GM21447 (cell line): ENCODE results near the gene TMEM52B.
A peak's percentile ranks its signal among the peaks of the same experiment; 100 is the strongest.
"Not testable (repeated sequence)": the region's sequence is repeated elsewhere in the genome, so short reads cannot be mapped to it uniquely, and the experiment has no call there.

Experiments used
- ATAC-seq: cut with Tn5 transposase; IDR thresholded peaks from one replicate; pipeline ENCODE4 v1.9.1; 2021; ENCODE audit not compliant: unreplicated experiment

TMEM52B gene

DNA sequence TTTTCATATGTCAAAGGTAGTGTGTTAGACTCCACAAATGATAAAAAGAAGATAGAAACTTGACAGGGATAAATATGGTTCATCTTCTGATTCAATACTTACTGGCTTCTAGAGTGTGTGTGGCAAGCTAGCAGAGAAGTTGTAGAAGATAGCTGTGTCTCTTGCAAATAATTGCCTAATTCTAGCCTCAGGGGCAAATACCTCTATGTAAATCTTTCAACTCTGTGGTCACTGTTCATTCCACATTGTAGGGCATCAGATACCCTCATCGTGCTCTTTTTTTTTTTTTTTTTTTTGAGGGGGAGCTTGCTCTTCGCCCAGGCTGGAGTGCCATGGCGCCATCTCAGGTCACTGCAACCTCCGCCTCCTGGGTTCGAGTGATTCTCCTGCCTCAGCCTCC, 8.6 kb upstream of the TMEM52B start:
- ATAC-seq = no peak

DNA sequence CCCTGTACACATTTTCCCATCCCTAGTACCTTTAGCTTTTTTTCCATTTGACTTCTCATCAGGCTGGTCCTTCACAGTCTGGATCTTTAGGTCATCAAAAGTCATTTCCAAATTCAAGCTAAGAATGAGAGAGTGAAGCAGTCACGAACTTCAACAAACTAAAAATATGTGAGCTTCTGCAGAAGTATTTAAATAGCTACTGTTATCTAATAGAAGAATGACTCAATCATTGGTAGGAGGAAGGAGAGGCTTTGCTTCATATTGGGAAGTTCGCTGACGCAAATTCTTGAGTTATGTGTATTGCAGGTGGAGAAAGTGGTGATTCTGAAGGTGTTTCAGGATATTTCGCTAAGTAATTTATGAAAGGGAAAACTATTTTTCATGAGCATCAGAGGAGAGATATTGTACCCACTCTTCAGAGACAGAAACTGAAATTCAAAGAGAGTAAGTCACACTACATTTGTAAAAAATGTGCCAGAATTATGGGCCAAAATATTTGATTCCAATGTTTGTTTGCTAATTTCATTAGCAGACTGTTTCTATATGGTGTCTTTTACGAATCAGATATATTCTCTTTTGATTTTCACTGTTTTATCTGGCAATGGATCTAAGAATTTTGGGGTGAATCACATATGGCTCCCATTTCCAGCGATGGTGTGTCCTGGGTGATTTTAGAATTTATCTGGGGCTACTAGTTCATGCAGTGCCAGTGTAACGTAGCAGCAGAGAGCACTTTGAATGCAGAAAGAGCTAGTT, 6.7 kb upstream of the TMEM52B start, which contains the start of gene OLR1:
Gene OLR1 (minus strand): TSS at position 160 of the 756 bp plus-strand sequence. CDS start 55 bp downstream, at position 105.
- ATAC-seq = no peak

- no peak for ATAC-seq
These were observed 3.7 kb upstream of the TMEM52B start for GRCh38 chr12:10174986-10175614.

DNA sequence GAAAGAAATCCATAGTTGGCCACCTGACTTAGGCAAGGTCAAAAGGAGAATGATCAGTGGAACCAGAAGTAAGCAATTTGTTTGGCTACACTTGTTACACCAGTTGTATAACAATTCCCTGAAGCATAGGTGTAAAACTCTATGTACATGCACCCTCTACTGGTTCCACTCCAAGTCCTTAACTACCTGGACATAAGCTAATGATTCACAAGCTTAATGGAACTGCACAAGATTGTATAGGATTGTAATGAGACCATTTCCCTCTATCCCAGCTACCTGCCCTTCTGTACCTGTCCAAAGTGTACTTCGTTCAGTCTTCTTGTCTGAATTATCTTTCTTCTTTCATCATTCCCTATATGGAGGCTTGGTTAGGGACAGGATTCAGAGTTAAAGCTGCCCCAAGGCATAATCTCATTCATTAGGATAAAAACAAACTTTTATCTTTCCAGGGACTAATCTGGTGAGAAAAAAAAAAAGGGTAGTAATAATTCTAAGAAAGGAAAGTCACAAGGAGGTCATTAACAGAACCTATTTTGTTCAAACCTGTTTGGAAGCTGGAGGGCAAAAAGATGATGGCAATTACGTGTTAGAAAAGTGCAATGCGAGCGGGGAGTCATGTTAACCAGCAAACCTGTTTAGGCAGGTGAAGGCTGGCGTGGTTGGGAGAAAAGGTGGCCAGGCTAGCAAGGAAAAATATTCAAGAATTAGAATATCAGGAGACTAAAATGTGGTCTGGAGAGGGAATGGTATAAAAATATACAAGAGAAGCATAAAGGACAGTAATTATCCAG, 2.8 kb upstream of the TMEM52B start:
- no peak for ATAC-seq

DNA sequence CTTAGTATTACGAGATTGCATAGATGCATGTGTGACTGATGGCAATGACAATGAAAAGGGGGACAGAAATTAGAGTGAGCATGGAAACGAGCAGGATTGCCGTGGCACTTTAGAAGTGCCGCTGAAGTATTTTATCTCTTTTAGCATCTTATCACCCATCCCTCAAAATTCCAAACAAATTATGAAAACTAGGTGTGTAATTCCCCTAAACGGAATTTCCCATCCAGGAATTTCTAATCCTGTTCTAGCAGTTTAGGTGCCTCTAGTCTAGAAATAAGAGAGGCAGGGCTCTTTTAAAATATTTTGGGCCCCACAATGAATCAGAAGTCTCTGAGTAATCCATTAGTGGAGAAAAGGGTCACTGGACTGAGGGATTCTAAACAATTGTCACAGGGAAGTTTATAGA, 947 bp downstream of the TMEM52B start:
- ATAC-seq = no peak

DNA sequence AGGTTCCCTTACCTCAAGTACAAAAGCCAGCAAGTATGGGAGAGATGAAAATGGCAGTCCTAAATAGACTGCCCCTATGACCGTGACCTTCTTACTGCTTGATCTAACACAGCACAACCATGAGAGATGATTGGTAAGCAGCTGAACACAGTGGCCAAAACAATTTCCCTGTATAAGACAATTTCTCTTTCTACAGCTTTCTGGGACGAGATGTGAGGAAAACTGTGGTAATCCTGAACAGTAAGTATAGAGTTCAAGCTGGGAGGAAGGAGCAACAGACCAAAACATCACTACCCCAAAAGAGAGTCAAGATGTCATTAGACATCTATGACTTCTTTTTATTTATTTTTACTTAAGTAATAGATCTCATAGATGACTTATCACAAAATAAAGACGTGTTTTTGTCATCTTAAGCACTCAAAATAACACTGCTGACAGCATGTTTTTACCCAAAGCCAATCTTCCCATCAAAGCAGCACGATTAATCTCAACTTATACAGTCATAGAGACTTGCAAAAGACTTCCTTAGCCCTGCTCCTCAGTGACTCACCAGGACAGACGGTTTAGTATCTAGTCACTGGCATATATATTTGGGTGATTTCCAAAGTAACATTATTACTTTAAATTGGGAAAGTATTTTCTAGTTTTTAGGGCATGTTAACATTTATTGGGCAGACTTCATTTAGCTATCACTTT, 3.7 kb downstream of the TMEM52B start:
- ATAC-seq = no peak

DNA sequence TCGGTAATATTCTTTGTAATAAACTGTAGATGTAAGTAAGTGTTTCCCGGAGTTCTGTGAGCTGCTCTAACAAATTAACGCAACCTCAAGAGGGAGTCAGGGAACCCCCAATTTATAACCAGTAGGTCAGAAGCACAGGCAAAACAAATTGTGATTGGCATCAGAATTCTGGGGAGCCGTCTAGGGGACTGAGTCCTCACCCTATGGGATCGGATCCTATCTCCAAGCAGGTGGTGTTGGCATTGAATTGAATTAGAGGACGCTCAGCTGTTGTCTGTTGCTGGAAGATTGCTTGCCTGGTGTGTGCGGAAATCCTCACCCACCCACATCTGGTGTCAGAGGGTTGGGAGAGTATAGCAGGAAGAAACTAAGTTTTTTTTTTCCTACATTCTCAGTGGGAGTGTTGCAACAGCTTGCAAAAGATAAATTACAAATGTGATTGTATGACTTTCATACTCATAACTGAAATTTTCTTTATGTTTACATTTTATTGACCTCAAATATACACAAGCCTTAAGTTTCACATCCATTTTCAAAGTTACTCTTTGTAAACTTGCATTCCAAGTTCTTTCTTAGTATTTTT, 5.5 kb downstream of the TMEM52B start:
- ATAC-seq = no peak

DNA sequence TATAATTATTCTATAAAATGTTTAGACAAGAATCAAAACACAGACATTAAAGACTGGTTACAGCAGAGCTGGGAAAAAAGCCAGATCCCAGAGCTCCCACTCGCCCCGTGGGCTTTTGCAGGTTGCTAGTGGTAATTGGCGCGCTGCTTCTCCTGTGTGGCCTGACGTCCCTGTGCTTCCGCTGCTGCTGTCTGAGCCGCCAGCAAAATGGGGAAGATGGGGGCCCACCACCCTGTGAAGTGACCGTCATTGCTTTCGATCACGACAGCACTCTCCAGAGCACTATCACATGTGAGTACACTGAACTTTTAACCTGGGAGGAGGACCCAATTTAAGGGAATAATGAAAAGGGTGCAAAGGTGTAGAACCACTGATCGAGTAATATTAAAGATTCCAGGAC, 7.5 kb downstream of the TMEM52B start:
- no peak for ATAC-seq

- ATAC-seq = not testable (repeated sequence)
These were observed 8.1 kb downstream of the TMEM52B start for GRCh38 chr12:10186958-10187357.

DNA sequence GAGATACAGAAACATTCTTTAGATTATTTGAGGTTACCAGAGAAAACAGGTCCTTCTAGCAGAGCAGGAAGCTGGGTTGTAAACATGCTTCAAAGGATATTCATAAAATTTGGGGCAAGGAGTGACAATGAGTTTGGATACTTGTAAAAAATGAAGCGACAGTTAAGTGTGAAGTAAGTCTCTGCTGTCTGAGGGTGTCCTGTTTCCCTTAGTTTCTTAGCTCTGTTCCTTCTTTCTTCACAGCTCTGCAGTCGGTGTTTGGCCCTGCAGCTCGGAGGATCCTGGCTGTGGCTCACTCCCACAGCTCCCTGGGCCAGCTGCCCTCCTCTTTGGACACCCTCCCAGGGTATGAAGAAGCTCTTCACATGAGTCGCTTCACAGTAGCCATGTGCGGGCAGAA, 10.8 kb downstream of the TMEM52B start:
- ATAC-seq = no peak

DNA sequence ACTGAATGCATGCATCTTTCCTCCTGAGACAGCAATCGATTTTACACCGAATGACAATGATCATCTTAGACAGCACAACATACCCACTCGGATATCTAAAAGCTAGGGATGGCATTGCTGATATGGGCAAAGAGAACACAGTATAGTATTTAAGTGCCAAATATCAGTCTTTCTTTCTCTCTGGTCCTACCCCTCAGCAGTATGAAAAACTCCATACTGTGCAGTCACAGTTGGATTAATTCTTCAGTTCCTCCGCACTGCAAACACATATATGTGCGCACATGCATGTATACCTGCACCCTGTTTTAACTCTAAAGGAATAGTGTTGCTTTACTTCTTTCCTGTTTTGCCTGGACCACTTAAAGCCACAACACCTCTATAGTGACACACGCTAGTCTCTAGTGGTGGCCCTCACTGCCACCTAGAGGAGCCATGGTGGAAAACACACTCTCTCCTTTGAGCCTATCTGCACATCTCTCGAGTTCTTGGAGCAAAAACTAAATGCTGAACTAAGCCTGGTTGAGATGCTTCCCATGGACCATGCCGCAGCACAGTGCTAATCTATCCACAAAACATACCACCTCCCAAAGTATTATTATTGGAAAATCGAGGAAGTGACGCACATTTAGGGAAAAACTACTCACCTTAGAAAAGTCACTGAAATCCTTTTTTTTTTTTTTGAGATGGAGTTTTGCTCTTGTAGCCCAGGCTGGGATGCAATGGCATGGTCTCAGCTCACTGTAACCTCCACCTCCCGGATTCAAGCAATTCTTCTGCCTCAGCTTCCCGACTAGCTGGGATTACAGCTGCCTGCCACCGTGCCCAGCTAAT, 11.9 kb downstream of the TMEM52B start:
- ATAC-seq = peak; percentile 87

DNA sequence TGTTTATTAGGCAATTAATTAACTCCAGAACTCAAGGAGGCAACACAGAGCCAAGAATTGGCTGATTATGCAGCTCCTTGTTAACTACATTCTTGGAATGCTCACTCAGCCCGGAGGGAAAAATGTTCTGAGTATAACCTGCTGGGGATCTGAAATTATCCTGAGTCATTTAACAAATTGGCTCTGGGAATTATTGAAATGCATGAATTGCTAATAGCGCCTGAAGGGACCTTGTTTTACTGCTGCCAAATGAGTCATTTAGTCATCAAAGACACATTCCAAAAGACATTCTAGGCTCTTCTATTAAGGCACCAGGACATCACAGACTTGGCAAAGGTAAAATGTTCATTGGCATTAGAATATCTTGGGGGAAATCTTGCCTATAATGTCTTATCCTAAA, 13.0 kb downstream of the TMEM52B start:
- ATAC-seq = no peak

GRCh38 chr12:10194160-10194670, 15.4 kb downstream of the TMEM52B start:
- ATAC-seq = no peak

DNA sequence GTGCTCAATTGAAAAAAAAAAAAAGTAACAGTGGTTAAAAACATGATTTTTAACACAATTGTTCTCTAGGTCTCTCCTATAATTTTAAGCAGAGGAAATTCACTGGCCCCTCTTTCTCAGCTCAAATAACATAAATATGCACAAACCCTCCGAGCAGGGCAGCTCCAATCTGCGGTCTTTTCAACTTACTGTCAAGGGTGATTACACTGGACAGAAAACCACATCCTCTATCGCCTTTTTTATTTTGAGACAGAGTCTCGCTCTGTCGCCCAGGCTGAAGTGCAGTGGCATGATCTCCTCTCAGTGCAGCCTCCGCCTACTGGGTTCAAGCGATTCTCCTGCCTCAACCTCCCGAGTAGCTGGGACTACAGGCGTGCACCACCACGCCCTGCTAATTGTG, 17.4 kb downstream of the TMEM52B start:
- ATAC-seq = peak; percentile 99

- no peak for ATAC-seq
These were observed 19.0 kb downstream of the TMEM52B start for GRCh38 chr12:10197879-10198278.

DNA sequence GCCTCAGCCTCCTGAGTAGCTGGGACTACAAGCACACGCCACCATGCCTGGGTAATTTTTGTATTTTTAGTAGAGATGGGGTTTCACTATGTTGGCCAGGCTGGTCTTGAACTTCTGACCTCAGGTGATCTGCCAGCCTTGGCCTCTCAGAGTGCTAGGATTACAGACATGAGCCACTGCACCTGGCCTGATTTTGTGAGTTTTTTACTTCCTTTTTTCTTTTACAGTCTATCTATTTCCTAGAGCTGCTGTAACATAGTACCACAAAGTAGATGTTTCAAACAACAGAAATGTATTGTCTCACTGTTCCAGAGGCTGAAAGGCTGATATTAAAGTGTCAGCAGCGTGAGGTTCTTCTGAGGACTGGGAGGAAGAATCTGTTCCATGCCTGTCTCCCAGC, 25.7 kb downstream of the TMEM52B start:
- not testable (repeated sequence) for ATAC-seq

DNA sequence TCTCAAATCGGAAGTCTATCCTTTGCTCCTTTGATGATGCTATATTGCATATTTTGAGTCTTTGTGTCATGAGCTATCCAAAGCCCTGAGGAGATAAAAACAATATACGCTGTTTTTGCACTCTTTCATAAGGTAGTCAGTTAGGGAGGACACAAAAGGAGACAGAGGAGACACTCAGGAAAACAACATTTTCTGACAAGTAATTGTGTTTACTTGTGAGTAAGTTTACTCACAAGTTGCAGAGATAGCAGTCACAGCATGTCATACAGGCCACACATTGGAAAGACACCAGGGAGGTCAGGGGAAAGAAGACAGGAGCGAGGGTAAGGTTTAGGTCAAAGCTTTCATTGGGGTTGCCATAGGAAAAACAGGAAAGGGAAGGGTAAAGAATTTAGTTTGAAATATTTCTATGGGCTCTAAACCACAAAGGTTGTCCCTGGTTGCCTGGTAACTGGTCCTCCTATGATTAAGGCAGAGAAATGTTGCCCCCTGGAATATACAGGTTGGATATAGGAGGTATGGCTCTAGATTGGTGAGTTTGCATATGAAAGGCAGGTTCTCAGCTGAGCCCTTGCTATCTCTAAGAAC, 26.5 kb downstream of the TMEM52B start:
- no peak for ATAC-seq

DNA sequence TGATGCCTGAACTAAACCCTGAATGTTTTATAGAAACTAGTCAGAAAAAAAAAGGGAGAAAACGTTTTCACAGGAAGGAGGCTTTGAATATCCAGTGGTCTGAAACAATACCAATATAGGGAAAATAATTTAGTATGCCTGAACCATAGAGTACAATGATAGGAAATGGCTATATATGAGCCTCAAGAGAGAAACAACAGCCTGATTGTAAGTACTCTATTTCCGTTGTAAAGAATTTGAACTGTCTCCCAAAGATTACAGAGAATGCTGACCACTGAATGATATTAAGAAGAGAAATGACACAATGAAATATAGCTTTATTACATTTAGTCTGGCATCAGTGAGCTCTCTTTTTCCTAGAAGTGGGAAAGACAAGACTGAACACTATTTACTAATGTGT, 28.3 kb downstream of the TMEM52B start:
- no peak for ATAC-seq

GRCh38 chr12:10210225-10210624, 31.4 kb downstream of the TMEM52B start:
- no peak for ATAC-seq
